Measurements from ENCODE around the gene SYNC.

SYNC gene

GRCh38 chr1:32727876-32728275 is 25.3 kb upstream of the SYNC start:
- no peaks in the 10 kb centered on the region for H3F3A ChIP-seq (ENCODE audit: control insufficient read depth, insufficient read depth)
- no peaks in the 10 kb centered on the region for H3K4me1 ChIP-seq (ENCODE audit: control insufficient read depth, low read length)

GRCh38 chr1:32725615-32725982 is 23.0 kb upstream of the SYNC start:
- peaks cover 8% of the 10 kb centered on the region; the same call in 1 of the 2 replicates for H3K27me3 ChIP-seq (ENCODE audit: control insufficient read depth, low read length)
- H3K4me1 ChIP-seq (ENCODE audit: control insufficient read depth, low read length): no peaks in the 10 kb centered on the region
- no peaks in the 10 kb centered on the region for H3K9me3 ChIP-seq (ENCODE audit: control insufficient read depth, insufficient read depth, low read length)
- H3F3A ChIP-seq (ENCODE audit: control insufficient read depth, insufficient read depth): no peaks in the 10 kb centered on the region
- H3K27ac ChIP-seq (ENCODE audit: low read depth, low read length): no peak overlapping the region
- no peaks in the 10 kb centered on the region for H3K36me3 ChIP-seq (ENCODE audit: control insufficient read depth, low read length)
- no peak overlapping the region for H3K4me2 ChIP-seq (ENCODE audit: low read length)
- no peaks in the 10 kb centered on the region for H3K79me2 ChIP-seq (ENCODE audit: control insufficient read depth, low read length)
- H3K9me2 ChIP-seq (replicated peaks; ENCODE audit: control insufficient read depth, low read length): no peaks in the 10 kb centered on the region
- H3K4me3 ChIP-seq (ENCODE audit: low read length): no peak overlapping the region
- no peak for TF ChIP-seq EZH2phosphoT487 (IDR thresholded peaks at IDR 0.05; ENCODE audit: borderline replicate concordance, low read length)
- no peak for TF ChIP-seq CTCF (IDR thresholded peaks at IDR 0.05; ENCODE audit: low read depth, low read length, poor library complexity, severe bottlenecking)
- no peaks in the 10 kb centered on the region for H4K20me1 ChIP-seq (ENCODE audit: control insufficient read depth, insufficient read depth, low read depth, low read length)

More at GRCh38 chr1:32727876-32728275, 25.3 kb upstream of the SYNC start:
- Histone ChIP-seq H4K20me1 (ENCODE audit: control insufficient read depth, insufficient read depth, low read depth, low read length) (no peaks in the 10 kb centered on the region), H3K27me3 (ENCODE audit: control insufficient read depth, low read length) (no peaks in the 10 kb centered on the region), H3K27ac (ENCODE audit: low read depth, low read length) (no peak overlapping the region), H3K9me3 (ENCODE audit: control insufficient read depth, insufficient read depth, low read length) (no peaks in the 10 kb centered on the region), H3K79me2 (ENCODE audit: control insufficient read depth, low read length) (no peaks in the 10 kb centered on the region), H3K36me3 (ENCODE audit: control insufficient read depth, low read length) (no peaks in the 10 kb centered on the region), H3K4me3 (ENCODE audit: low read length) (no peak overlapping the region), H3K9me2 (replicated peaks; ENCODE audit: control insufficient read depth, low read length) (no peaks in the 10 kb centered on the region), H3K4me2 (ENCODE audit: low read length) (no peak overlapping the region)
- TF ChIP-seq EZH2phosphoT487 (IDR thresholded peaks at IDR 0.05; ENCODE audit: borderline replicate concordance, low read length) (no peak), CTCF (IDR thresholded peaks at IDR 0.05; ENCODE audit: low read depth, low read length, poor library complexity, severe bottlenecking) (no peak)

- Histone ChIP-seq H3K4me2 (ENCODE audit: low read length) (no peak overlapping the region), H4K20me1 (ENCODE audit: control insufficient read depth, insufficient read depth, low read depth, low read length) (no peaks in the 10 kb centered on the region), H3K4me1 (ENCODE audit: control insufficient read depth, low read length) (no peaks in the 10 kb centered on the region), H3K36me3 (ENCODE audit: control insufficient read depth, low read length) (no peaks in the 10 kb centered on the region), H3K9me2 (replicated peaks; ENCODE audit: control insufficient read depth, low read length) (no peaks in the 10 kb centered on the region), H3K27ac (ENCODE audit: low read depth, low read length) (no peak overlapping the region), H3K79me2 (ENCODE audit: control insufficient read depth, low read length) (no peaks in the 10 kb centered on the region), H3K9me3 (ENCODE audit: control insufficient read depth, insufficient read depth, low read length) (no peaks in the 10 kb centered on the region), H3K4me3 (ENCODE audit: low read length) (no peak overlapping the region), H3K27me3 (ENCODE audit: control insufficient read depth, low read length) (peaks cover 8% of the 10 kb centered on the region; the same call in 1 of the 2 replicates), H3F3A (ENCODE audit: control insufficient read depth, insufficient read depth) (no peaks in the 10 kb centered on the region)
- no peak for TF ChIP-seq CTCF (IDR thresholded peaks at IDR 0.05; ENCODE audit: low read depth, low read length, poor library complexity, severe bottlenecking)
- TF ChIP-seq EZH2phosphoT487 (IDR thresholded peaks at IDR 0.05; ENCODE audit: borderline replicate concordance, low read length): no peak
Observed at GRCh38 chr1:32724678-32725614, 22.4 kb upstream of the SYNC start.

Measured in DOHH2 (cell line).